ENCODE measurements around the gene UGT1A1.

- no peak for TF ChIP-seq CTCF (IDR thresholded peaks at IDR 0.05)
- no peak for TF ChIP-seq POLR2A (IDR thresholded peaks at IDR 0.05)
Measured at GRCh38 chr2:233718552-233718951, 41.5 kb upstream of the UGT1A1 start, which contains the start of gene UGT1A4.

All from esophagus squamous epithelium (tissue), 4 donors.